Adrenal gland (tissue), 5 donors: ENCODE data around the gene RIMOC1.

Experiments used
- POLR2A ChIP-seq, 2 donors: fragments of 450-650 bp; IDR thresholded peaks; one replicate each; pipeline ENCODE4 v1.6.1; 2017; ENCODE audit warnings: antibody characterized with exemption in 2 of 2, mild to moderate bottlenecking in 2 of 2, moderate library complexity in 1 of 2
- TF ChIP-seq, protein P1 (sequence below), 6 experiments: fragments of 450-650 bp in 4 of 6; fragments of 200-600 bp in 2 of 6; sonication (generic) in 1 of 6; IDR thresholded peaks; 1 replicate in 5 of 6; 2 replicates in 1 of 6; pipeline versions ENCODE4 v1.5.1 to v1.8.0; 2016 to 2021; ENCODE audit warnings: antibody characterized with exemption in 6 of 6, mild to moderate bottlenecking in 2 of 6, moderate library complexity in 1 of 6
- donor health status: DM: no; HTN: no; CAD: no.

DNA sequence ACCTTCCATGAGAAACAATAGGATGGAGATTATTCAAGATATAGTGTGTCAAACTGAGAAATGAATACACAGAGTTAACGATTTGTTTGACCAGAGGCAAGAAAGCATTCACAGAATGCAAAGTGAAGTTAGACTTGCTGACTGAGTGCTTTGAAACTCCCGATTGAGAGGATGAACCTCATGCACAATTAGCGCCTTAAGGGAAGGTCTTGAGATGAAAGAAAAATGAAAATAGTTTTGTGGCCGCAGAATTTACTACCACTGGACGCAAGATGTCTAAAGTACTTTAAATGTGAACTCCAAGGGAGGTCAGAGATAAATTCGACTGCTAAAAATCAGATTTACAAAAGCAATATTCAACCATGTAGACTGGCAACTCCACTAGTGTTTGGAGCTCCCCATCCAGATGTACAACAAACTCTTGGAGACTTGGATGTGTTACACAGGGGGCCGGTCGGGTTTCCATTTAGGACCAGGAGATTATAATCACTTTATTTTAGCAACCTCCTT lies 707 bp upstream of the RIMOC1 start:
- TF ChIP-seq, protein P1, sequence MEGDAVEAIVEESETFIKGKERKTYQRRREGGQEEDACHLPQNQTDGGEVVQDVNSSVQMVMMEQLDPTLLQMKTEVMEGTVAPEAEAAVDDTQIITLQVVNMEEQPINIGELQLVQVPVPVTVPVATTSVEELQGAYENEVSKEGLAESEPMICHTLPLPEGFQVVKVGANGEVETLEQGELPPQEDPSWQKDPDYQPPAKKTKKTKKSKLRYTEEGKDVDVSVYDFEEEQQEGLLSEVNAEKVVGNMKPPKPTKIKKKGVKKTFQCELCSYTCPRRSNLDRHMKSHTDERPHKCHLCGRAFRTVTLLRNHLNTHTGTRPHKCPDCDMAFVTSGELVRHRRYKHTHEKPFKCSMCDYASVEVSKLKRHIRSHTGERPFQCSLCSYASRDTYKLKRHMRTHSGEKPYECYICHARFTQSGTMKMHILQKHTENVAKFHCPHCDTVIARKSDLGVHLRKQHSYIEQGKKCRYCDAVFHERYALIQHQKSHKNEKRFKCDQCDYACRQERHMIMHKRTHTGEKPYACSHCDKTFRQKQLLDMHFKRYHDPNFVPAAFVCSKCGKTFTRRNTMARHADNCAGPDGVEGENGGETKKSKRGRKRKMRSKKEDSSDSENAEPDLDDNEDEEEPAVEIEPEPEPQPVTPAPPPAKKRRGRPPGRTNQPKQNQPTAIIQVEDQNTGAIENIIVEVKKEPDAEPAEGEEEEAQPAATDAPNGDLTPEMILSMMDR (IDR thresholded peaks at IDR 0.05), result no peak
- TF ChIP-seq POLR2A (IDR thresholded peaks at IDR 0.05), result no peak
